ENCODE data around the gene TEC. TPM values are rescaled to one million over a fixed set of nuclear protein-coding genes. Genes with fewer than 3 reads are reported as not detected.

Gene TEC
- total and polyA plus RNA-seq, 10 donors, result 1.9 to 15.3 (median 7.2) TPM

GRCh38 chr4:48267574-48267973, 2.1 kb downstream of the TEC start:
- Histone ChIP-seq H3K36me3 (no peaks in the 10 kb centered on the region), H3K9me3 (no peaks in the 10 kb centered on the region), H3K4me3 (no peak overlapping the region), H3K4me1 (peaks cover 0 to 52% (median 15%) of the 10 kb centered on the region in 6 donors), H3K27ac (peak overlapping the region in 3 of 8 donors; percentile 2 to 44 (median 10)), H3K27me3 (replicated peaks in 1 of 7) (no peaks in the 10 kb centered on the region)
- peak; percentile 70 for DNase-seq
- WGBS, 5 donors, result 65 to 97% (median 85%) methylated on average over 3 of the region's 3 CpGs
- TF ChIP-seq POLR2AphosphoS5 (IDR thresholded peaks at IDR 0.05) (no peak), POLR2A (IDR thresholded peaks at IDR 0.05) (no peak)
- TF ChIP-seq, protein P1, sequence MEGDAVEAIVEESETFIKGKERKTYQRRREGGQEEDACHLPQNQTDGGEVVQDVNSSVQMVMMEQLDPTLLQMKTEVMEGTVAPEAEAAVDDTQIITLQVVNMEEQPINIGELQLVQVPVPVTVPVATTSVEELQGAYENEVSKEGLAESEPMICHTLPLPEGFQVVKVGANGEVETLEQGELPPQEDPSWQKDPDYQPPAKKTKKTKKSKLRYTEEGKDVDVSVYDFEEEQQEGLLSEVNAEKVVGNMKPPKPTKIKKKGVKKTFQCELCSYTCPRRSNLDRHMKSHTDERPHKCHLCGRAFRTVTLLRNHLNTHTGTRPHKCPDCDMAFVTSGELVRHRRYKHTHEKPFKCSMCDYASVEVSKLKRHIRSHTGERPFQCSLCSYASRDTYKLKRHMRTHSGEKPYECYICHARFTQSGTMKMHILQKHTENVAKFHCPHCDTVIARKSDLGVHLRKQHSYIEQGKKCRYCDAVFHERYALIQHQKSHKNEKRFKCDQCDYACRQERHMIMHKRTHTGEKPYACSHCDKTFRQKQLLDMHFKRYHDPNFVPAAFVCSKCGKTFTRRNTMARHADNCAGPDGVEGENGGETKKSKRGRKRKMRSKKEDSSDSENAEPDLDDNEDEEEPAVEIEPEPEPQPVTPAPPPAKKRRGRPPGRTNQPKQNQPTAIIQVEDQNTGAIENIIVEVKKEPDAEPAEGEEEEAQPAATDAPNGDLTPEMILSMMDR (IDR thresholded peaks at IDR 0.05 in 8 of 11, conservative IDR thresholded peaks at IDR 0.05 in 3 of 11), result no peak
- intact Hi-C loops (cut with DNase I; ENCODE audit: low total_unique reads), result no loop called here

DNA sequence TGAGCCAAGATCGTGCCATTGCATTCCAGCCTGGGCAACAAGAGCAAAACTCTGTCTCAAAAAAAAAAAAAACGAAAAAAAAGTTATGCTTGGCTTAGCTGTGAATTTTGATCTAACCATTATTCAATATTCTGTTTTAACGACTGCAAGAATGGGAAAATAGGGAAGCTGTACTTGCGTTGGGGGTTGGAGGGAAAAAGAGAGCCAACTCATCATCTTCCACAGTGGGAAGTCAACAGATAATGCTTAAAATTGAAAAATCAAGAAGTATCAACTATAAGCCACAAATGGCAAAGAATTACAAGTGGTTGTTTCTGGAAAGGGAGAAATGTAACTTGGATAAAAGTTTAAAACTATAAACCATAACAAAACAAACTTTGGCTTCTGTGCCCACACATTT, 2.9 kb downstream of the TEC start:
- Histone ChIP-seq H3K27me3 (replicated peaks in 1 of 7) (no peaks in the 10 kb centered on the region), H3K27ac (peak overlapping the region in 2 of 8 donors; percentile 10 to 44), H3K4me1 (peaks cover 0 to 54% (median 16%) of the 10 kb centered on the region in 6 donors), H3K9me3 (no peaks in the 10 kb centered on the region), H3K36me3 (no peaks in the 10 kb centered on the region), H3K4me3 (no peak overlapping the region)
- WGBS, 5 donors, result 64 to 74% (median 71%) methylated on average over 4 of the region's 4 CpGs
- DNase-seq, result no peak
- TF ChIP-seq POLR2A (IDR thresholded peaks at IDR 0.05), result no peak
- TF ChIP-seq, protein P1 (IDR thresholded peaks at IDR 0.05 in 8 of 11, conservative IDR thresholded peaks at IDR 0.05 in 3 of 11), result no peak
- TF ChIP-seq POLR2AphosphoS5 (IDR thresholded peaks at IDR 0.05), result no peak
- intact Hi-C loops (cut with DNase I; ENCODE audit: low total_unique reads), result no loop called here

GRCh38 chr4:48262926-48263325, 6.7 kb downstream of the TEC start:
- H3K27me3 ChIP-seq (replicated peaks in 1 of 7), result no peaks in the 10 kb centered on the region

DNA sequence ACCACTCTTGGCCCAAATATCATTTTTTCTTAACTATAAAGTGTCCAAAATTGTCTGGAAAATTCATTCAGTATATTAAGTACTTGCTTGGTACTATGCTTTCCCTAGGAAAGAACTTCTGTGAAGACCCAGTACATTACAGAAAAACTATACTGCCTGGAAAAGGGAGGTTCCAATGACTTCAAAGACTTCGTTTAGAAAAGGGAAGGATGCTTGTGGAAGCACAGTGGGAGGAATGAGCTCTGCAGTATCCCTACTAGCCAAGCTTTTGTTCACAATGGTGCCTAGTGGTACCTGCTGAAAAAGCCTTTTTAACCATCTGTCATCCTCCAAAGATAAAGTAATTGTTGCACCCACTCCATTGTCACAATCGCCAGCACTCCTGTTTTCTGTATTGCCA, 7.2 kb downstream of the TEC start:
- no peak for DNase-seq
- TF ChIP-seq POLR2AphosphoS5 (IDR thresholded peaks at IDR 0.05) (no peak), POLR2A (IDR thresholded peaks at IDR 0.05) (no peak)
- TF ChIP-seq, protein P1 (IDR thresholded peaks at IDR 0.05 in 8 of 11, conservative IDR thresholded peaks at IDR 0.05 in 3 of 11), result no peak
- Histone ChIP-seq H3K27me3 (replicated peaks in 1 of 7) (no peaks in the 10 kb centered on the region), H3K4me1 (peaks cover 0 to 36% (median 11%) of the 10 kb centered on the region in 6 donors), H3K9me3 (no peaks in the 10 kb centered on the region), H3K36me3 (no peaks in the 10 kb centered on the region), H3K27ac (no peak overlapping the region), H3K4me3 (no peak overlapping the region)
- intact Hi-C loops (cut with DNase I; ENCODE audit: low total_unique reads), result no loop called here
- WGBS, 5 donors, result 67 to 88% (median 80%) methylated on average over 2 of the region's 2 CpGs

More at GRCh38 chr4:48262926-48263325, 6.7 kb downstream of the TEC start:
- H3K4me1 ChIP-seq, result peaks cover 0 to 41% (median 12%) of the 10 kb centered on the region in 6 donors
- no peaks in the 10 kb centered on the region for H3K9me3 ChIP-seq
- H3K36me3 ChIP-seq, result no peaks in the 10 kb centered on the region
- WGBS, 5 donors, result 27 to 59% (median 41%) methylated on average over 3 of the region's 3 CpGs
- H3K27ac ChIP-seq, result peak overlapping the region in 1 of 8 donors; percentile 2
- no peak overlapping the region for H3K4me3 ChIP-seq
- TF ChIP-seq, protein P1 (IDR thresholded peaks at IDR 0.05 in 8 of 11, conservative IDR thresholded peaks at IDR 0.05 in 3 of 11), result no peak
- TF ChIP-seq POLR2AphosphoS5 (IDR thresholded peaks at IDR 0.05) (no peak), POLR2A (IDR thresholded peaks at IDR 0.05) (no peak)
- no peak for DNase-seq
- intact Hi-C loops (cut with DNase I; ENCODE audit: low total_unique reads), result no loop called here

Measured in spleen (tissue), 11 donors.